GM21737 (cell line): Measurements from ENCODE around the gene WNT3A.
"Not testable (repeated sequence)": the region's sequence is repeated elsewhere in the genome, so short reads cannot be mapped to it uniquely, and the experiment has no call there.

Experiments
- ATAC-seq: cut with Tn5 transposase; IDR thresholded peaks from one replicate; pipeline ENCODE4 v1.9.1; 2021; ENCODE audit warnings: mild to moderate bottlenecking, moderate library complexity; ENCODE audit not compliant: unreplicated experiment

WNT3A gene

GRCh38 chr1:228010921-228011320 lies 4.1 kb downstream of the WNT3A start:
- no peak for ATAC-seq

GRCh38 chr1:228011721-228012311 lies 5.0 kb downstream of the WNT3A start:
- no peak for ATAC-seq

GRCh38 chr1:228012555-228012954 lies 5.8 kb downstream of the WNT3A start:
- no peak for ATAC-seq

DNA sequence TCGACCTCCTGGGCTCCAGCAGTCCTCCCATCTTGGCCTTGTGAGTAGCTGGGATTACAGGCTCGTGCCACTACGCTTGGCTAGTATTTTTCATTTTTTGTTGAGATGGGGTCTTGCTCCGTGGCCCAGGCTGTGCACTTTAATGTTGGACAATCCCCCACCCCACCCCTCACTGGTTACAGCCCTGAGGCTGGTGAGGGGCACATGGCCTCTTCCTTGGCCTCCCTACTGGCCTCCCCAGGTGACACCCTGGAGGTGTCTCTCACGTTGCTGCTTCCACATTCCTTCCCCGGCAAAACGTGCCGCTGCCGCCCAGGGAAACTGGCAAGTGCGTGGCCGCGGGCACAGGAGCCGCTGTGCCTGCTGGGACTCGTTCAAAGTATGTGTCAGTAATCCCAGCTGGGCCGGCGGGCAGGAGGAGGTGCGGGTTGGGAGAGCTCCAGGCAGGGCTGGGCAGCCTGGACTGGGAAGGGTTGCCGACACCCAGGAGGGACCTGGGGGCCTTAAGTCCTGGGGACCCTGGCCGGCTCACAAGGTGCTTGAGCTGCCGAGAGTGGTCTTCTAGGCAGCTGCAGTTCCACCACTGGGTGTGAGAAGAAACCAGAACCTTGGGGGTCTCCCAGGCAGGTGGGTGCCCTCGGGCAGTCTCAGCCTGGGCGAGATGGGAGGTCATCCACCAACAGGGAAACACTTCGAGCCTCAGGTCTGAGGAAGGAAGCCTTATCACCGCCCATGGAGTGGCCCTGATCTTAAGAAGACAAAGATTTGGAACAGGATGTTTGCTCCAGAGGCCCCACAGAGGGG lies 6.5 kb downstream of the WNT3A start:
- ATAC-seq, result no peak

DNA sequence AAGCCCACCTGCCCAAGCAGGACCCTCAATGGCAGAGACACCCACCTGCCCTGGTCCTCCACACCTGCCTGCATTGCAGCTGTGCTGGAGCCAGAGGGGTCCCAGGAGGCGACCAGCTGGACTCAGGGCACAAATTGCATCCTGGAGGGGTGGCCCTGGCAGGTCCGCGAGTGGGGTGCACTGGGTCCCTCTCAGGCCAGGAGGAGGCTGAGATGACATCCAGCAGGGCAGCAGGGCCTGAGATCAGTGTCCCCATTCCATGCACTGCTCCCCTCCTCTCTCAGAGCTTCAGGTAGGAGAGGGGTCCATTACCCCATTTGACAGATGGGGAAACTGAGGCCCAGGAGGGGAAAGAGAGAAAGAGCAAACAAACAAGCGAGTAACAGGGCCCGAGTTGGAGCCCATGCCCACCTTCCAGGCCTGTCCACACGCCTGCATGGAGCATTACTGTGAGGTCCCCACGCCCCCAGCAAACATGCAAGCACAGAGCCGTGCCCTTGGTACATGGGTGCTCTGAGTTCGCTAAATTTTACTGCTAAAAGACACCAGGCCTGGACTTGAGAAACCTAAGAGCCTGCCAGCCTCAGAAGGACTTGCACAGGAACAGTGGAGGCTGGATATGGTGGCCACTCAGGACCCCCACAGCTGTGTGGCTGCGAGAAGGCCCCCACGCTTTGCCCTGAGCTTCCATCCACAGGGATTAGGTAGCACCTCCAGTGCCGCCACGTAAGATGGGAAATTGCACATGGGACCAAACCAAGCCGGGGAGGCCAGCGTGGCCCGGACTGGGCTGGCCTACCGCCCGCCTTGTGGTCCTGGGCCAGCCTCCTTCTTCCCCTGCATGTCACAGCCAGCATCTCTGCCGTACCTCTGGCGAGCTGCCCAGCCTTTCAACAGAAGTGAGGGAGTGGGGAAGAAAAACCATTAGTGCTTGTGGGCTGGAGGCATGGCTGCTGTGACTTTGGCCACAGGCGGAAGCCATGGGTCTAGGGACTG lies 7.4 kb downstream of the WNT3A start:
- no peak for ATAC-seq

- no peak for ATAC-seq
Measured at GRCh38 chr1:228015276-228016180, 8.7 kb downstream of the WNT3A start.

- no peak for ATAC-seq
Measured at GRCh38 chr1:228016181-228016510, 9.3 kb downstream of the WNT3A start.

GRCh38 chr1:228016653-228017355 lies 10.0 kb downstream of the WNT3A start:
- no peak for ATAC-seq

GRCh38 chr1:228017356-228018124 lies 10.7 kb downstream of the WNT3A start:
- no peak for ATAC-seq

GRCh38 chr1:228018125-228018398 lies 11.3 kb downstream of the WNT3A start:
- ATAC-seq, result no peak

DNA sequence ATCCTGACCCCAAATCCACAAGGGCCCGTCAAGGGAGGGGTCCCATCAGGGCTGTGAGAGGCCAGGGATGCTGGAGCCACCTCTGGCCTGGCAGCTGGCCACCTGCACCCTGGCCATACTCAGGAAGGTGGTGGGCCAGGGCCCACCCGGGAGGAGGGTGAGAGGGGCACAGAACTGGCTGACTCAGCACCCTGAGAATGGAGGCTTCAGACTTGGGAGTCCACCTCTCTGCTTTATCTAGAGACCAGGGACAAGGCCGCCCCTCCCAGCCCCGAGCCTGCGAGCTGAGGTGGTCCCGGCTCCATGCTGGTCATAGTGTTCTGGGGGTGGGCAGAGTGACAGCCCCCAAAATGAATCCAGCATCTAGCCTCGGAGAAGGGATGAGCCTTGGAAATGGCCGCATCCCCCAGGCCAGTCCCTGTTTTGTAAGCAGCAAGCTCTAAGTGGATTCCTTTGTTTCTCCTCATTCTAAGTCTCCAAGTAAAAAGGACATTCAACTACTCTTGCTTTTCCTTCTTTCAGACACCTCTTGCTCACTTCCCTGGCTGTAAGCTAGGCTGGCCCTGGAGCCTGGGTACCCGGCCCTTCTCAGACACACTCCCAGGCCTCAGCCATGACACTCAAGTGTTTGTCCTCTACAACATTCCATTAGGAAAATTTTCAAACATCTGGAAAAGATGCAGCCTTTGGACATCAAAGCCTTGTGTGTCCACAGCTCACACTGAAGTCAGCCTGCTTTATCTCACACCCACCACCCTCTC lies 12.3 kb downstream of the WNT3A start:
- ATAC-seq, result no peak

DNA sequence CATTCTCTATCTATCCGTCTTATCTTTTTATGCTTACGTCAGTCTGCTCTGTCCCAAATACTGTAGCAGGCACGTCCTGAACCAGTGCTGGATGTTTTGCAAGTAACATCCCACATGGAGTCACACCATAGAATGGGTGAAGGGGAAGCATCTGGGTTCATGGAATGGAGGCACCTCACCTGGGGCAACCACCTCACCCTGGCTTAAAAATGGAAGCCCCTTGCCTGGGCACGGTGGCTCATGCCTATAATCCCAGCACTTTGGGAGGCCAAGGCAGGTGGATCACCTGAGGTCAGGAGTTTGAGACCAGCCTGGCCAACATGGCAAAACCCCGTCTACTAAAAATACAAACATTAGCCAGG lies 12.9 kb downstream of the WNT3A start:
- ATAC-seq, result not testable (repeated sequence)

- no peak for ATAC-seq
Measured at GRCh38 chr1:228020686-228021354, 14.0 kb downstream of the WNT3A start.

- no peak for ATAC-seq
Measured at GRCh38 chr1:228021355-228022030, 14.7 kb downstream of the WNT3A start.

DNA sequence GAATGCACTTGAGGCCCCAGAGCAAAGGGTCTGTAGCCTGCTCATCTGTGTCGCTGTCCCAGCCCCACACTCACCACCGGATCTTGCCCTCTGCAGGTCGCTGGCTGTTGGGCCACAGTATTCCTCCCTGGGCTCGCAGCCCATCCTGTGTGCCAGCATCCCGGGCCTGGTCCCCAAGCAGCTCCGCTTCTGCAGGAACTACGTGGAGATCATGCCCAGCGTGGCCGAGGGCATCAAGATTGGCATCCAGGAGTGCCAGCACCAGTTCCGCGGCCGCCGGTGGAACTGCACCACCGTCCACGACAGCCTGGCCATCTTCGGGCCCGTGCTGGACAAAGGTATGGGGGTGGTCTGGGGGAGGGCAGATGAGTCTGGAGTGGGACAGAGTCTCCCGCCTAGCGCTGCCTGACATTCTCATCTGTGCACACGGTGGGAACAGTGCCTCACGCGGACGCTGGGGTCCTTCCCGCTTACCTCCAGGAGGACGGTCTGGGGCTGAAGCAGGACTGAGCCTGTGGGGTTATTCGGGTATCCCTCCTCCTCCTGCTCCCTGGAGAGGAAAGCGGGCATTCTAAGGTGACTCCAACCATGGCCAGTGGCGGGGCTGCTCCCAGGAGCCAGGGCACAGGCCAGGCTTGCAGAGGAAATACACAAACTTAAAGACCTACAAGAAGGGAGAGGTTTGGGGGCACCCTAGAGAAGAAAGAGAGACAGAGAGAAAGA lies 15.9 kb downstream of the WNT3A start:
- no peak for ATAC-seq

DNA sequence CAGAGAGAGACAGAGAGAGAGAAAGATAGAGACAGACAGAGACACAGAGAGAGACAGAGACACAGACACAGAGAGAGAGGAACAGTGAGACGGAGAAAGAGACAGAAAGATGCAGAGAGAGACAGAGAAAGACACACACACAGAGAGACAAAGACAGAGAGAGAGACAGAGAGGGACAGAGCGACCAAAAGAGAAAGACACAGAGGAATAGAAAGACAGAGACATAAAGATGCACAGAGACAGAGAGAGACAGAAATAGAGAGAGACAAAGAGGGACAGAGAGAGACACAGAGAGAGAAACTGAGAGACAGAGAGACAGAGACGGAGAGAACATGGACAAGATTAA lies 16.5 kb downstream of the WNT3A start:
- ATAC-seq, result no peak

DNA sequence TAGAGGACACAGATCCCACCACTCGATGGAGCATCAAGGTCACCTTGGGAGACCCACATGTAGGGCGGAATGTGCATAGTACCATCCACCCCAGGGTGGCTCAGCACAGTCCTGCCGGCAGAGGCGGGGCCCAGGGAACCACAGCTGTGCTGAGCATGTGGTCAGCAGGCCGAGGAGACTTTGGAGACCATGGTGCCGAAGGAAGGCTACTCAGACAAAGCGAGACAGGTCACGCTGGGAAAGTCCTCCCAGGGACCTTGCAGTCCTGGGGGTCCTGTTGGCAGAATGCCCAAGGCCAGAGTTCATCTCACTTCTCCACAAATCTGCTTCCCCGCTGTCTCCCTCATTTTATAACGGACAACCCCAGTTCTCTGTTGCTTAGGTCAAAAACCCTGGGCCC lies 22.5 kb downstream of the WNT3A start:
- ATAC-seq, result no peak
